NCI-H146 treated with DMSO at 0.1 percent for 48 hours (cell line): ENCODE measurements around the gene KIAA0513.

Experiments used
- DNase-seq: peaks from one replicate; lab custom pipeline; 2025; ENCODE audit not compliant: unreplicated experiment; lab: John Stamatoyannopoulos, UW

KIAA0513 gene

DNA sequence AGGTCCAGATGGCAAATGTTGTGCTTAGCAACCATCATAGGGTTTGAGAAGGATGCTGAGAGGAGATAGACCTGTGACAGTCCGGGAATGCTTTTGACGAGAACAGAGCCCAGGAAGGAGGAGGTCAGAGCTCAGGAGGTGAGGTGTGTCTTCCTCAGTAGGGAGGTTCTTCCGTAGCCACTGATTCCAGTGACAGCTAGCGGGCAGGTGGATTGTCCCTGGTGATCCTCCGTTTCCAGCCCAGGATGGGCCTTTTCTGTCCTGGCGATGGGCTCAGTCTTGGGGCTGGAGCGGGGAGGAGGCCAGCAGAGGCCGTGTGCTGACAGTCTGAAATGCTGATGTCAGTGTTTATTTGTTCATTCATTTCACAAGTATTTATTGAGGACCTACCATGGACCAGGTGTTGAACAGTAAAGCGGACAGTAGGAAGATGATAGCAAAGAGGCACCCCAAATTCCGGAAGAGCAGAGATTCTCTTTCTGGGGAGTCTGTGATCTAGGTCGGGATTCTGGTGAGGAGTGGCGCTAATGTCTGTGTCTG is 38.8 kb downstream of the KIAA0513 start:
- DNase-seq: no peak

DNA sequence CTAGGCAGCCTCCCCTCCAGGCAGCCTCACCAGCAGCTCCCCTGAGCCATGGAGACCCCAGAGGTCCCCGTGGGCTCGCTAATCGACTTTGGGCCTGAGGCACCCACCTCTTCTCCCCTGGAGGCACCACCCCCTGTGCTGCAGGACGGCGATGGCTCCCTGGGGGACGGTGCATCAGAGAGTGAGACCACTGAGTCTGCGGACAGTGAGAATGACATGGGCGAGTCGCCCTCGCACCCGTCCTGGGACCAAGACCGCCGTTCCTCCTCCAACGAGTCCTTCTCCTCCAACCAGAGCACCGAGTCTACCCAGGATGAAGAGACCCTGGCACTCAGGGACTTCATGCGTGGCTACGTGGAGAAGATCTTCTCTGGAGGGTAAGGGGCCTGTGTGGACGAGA is 39.4 kb downstream of the KIAA0513 start:
- no peak for DNase-seq

GRCh38 chr16:85067426-85067825 is 39.8 kb downstream of the KIAA0513 start:
- no peak for DNase-seq

DNA sequence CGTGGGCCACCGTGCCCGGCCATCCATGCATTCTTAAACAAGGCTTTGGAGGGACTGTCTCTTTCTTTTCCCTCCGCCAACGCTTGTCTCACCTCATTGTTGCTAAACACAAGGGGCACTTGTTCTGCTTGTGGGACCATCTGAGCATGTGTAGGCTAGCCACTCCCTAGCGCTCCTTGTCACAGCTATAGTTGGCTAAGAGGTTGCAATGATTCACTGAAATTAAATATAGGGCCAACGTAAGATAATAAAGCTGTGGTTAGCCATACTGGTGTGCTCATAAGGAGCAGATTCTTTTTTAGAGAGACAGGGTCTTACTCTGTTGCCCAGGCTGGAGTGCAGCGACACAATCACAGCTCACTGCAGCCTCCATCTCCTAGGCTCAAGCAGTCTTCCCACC is 41.2 kb downstream of the KIAA0513 start:
- DNase-seq: no peak

DNA sequence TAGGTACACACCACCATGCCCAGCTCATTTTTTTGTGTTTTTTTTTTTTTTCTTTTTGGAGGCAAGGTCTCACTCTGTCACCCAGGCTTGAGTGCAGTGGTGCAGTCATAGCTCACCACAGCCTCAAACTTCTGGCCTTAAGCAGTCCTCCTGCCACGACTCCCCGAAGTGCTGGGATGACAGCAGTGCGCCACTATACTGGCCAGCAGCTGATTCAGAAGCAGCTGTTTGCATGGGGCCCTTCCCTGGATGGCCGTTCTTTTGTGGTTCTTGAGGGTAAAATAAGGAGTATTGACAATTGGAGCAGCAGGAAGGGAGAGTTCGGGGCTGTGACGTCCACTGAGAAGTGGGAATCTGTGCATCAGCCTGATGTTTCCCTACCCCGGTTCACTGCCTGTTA is 41.6 kb downstream of the KIAA0513 start:
- DNase-seq: no peak

- no peak for DNase-seq
Observed at GRCh38 chr16:85072076-85072860, 44.7 kb downstream of the KIAA0513 start.

DNA sequence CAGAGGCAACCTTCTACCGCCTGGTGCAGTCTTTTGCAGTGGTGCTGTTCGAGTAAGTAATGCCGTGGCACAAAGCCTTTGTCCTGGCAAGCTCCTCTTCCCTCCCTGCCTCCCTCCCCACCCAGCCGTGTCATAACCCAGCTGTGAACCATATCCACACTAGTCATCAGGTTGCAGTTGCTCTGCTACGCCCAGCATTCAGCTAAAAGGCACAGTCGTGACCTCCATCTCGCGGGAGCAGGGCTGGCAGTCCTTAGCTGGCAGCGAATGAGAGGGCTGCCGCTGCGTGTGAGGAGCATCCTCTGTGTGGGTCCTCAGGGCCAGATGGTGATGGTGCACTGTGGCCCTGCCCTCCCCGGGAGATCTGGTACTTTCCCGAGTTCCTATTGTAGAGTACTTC is 45.4 kb downstream of the KIAA0513 start:
- DNase-seq: no peak

DNA sequence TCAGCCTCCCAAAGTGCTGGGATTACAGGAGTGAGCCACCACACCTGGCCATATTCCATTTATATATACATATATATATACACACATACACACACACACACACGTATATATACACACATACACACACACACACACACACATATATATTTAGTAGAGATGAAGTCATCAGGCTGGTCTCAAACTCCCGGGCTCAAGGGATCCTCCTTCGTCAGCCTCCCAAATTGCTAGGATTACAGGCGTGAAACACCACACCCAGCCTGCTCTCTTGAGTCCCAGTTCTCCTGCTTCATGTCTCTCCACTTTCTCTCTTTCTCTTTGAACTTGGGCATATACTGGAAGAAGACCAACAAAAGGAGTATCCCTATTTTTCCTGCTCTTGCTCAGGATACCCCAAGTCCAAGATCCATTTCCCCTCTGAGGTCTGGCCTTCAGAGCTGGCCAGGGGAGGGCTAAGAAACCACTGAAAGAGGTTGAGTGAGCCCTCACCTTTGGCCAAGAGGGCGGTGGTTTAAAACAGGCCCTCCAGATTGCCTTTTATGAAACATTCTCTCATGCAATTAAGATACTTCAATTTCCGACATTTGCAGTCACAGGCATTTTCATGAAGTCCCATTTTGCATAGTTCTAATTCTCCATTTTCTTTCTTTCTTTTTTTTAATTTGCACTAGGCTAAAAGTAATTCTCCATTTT is 46.8 kb downstream of the KIAA0513 start:
- DNase-seq: no peak

DNA sequence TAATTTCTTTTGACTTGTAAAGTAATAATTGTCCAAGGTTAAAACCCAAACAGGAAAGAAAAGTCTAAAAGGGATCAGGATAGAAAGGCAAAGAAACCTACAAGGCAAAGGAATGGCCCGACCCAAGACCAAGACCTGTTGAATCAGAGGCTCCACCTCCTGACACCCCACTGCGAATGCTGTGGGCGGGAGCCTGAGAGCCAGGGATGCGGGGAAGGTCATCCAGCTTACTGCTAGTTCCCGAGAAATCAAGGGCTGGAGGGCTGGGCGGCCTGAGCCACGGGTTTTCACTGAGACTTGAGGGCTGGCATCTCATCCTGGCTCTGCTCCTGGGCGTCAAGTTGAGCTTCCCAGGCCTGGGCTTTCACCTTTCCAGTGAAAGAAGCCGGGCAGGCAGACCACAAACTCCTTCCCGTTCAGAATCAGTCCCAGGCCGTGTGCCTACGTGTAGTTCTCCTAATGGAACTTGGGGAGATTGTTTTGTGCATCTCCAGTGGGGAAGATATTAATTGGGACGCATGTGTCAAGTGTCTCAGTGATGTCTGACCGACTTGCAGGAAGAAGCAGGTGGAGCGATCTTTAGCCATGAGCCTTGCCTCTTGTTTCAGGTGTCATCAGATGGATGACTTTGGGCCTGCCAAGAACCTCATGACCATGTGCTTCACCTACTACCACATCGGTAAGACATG is 47.8 kb downstream of the KIAA0513 start:
- no peak for DNase-seq

DNA sequence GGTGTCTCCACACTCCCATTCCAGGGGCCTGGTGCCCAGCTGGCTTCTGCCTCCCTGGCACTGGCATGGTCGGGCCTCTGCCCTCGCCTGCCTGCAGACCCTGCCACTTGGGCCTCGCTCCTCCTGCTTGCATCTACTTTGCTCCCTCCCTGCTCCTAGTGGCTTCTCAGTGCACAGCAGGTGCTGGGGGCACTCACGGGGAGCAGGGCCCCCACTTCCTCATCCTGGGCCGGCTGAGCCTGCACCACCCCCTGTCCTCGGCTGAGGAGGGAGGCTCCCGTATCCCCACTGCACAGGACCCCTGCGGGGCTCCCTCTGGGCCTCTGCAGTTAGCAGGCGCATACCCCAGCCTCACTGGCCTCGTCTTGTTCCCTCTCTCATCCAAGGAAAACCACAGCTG is 49.4 kb downstream of the KIAA0513 start:
- DNase-seq: no peak

DNA sequence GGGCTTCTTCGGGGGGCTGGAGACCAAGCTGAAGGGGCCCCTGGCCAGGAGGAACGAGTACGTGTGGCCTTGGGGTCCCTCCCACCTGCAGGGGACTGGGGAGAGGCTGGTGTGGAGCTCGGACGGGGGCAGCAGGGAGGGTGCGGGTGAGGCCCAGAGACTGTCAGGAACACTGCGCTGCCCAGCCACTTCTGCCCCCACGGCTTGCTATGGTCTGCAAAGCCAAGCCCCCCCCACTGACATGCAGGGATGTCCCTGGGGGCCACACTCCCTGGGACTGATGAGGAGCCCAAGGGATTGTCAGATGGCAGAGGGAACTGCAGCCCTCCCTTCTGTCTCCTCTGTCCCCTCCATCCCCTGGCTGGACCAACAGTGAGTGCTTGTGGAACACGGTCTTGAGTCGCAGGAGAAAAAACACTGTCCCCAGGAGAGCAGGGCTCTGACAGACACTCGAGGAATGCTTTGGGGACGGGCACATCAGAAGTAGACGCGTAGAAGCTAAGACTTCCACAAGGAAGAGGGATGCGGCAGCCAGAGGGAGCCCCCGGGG is 50.1 kb downstream of the KIAA0513 start:
- no peak for DNase-seq

DNA sequence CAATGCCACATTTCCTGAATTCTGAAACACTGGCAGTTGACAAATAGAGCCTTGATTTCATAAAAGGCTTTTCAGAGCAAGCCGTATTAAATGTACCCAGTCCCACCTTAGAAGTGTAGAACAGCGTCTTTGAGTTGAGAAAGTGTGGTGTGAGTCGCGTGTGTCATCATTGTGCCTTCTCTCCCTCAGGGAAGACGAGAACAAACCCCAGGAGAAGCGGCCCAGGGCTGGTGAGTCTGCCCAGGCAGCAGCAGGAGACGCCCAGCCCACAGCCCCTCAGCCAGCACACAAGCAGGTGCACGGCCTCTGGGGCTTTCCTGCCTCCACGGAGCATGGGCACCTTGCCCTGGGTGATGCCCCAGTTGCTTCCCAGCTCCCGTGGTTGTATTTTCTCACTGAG is 50.6 kb downstream of the KIAA0513 start:
- DNase-seq: no peak

DNA sequence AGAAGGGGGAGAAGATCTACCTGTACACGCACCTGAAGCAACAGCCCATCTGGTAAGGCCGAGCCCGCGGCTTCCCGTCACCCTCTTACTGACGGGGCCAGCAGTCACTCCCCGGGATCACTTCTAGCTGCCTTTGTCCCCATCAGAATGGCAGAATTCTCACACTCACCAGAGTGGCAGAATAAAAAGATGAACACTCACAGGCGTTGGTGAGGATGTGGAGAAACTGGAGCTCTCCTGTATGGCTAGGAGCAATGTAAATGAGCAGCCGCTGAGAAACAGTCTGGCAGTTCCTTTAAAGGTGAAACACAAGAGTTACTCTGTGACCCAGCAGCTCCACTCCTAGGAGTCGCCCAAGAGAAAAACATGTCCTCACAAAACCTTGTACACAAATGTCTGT is 51.4 kb downstream of the KIAA0513 start:
- DNase-seq: no peak

DNA sequence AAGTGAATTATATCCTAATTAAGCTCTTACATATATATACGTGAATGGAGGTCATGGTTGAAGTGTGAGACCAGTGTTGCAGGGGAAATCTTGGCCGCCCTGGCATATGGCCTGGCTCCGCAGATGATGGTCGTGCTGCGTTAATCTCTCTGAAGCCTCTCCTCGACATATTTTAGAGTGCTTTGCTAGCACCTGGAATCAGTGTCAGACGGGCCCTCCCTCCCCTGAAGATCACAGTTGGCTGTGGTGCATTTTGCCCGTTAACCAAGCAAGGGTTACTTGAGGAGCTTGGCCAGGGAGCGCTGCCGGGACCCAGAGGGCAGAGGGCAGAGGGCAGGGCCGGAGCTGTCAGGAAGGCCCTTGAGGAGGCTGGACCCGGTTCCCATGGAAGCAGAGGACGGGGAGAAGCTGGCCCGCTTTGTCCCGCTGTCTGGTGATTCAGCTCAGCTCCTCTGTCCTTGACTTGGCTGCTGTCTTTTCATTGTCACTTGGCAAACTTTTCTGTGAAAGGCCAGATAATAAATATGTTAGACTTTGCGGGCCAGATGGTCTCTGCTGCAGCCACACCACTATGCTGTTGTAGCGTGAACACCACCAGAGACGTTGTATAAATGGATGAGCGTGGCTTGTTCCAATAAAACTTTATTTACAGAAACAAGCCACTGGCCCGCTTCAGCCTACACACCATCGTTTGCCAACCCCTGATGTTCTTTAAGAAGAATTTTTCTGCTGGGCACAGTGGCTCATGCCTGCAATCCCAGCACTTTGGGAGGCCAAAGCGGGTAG is 52.4 kb downstream of the KIAA0513 start:
- DNase-seq: no peak

- DNase-seq: no peak
Observed at GRCh38 chr16:85081038-85081437, 53.4 kb downstream of the KIAA0513 start.

DNA sequence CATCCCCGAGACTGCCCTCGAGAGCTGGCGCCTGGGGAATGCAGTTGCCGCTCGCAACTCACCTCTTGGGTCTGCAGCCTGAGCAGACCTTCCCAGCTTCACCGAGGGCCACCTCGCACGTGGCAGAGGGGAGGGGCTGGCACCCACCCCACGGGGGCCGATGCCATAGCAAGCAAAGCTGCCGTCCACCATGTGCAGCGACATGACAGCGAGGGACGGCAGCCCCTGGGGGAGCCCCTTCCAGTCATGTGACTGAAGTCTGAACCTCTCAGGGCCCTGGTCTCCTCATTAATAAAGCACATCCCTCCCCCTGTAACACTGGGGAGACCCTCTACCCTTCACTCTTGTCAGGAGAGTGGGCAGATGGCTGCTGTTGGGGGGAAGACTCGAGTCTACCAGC is 54.2 kb downstream of the KIAA0513 start:
- no peak for DNase-seq

DNA sequence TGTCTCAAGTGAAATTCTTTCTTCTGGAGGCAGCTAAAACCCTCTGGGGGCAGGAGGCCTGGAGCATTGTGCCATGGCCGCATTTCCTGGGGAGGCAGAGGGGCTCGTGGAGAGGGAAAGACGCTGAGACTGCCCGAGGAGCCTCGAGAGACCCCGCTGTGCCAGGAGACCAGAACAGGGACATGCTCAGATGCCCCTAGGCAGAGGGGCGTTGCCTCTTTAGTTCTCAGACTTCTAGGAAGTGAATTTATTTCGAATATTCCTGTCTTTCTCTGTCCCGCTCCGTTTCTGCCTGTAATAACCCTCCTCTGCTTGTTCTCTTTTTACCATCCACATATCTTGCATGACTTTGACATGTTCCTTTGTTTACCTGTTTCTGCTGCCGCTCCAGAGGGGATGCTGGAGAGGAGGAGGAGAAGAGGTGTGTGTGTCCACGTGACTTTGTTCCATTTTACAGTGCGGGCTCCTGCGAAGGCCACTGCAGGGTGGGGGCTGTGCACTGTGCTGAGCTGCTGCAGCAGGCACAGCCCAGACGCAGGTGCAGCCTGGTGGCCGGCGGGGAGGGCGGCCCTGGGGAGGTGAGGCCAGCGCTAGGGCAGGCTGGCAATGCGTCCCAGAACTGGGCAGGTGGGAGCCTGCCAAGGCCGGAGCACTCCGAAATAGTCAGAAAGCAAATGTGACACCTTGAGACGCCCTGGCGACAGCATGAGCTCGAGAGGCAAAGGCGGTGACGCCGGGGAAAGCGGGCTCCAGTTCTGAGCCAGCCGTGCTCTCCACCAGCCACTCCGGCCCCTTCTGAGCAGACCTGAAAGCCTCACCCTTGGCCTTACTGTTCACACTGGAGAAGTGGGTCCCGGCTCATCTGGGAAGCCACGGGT is 54.8 kb downstream of the KIAA0513 start:
- DNase-seq: no peak

- no peak for DNase-seq
Observed at GRCh38 chr16:85083051-85083639, 55.5 kb downstream of the KIAA0513 start.

GRCh38 chr16:85084841-85085510 is 57.4 kb downstream of the KIAA0513 start:
- no peak for DNase-seq
